Mucosa of gallbladder (tissue), 1 donor: ENCODE results near the gene SLC25A51. TPM values are rescaled to one million over a fixed set of nuclear protein-coding genes. Genes with fewer than 3 reads are reported as not detected.
"Not testable (repeated sequence)": the region's sequence is repeated elsewhere in the genome, so short reads cannot be mapped to it uniquely, and the experiment has no call there.

Source experiments
- DNase-seq: peaks from one replicate; pipeline ENCODE4 v3.0.0-alpha.2; 2020; ENCODE audit warnings: low spot score
- total RNA-seq: library from RNA; stranded (reverse); gene quantifications from one replicate; pipeline ENCODE4 v1.2.1, GENCODE V29; 2021
- donor health status: DM: no; HTN: no; CAD: no.

Gene SLC25A51
- total RNA-seq, 1 donor from 2014 or later = 29.0 TPM

DNA sequence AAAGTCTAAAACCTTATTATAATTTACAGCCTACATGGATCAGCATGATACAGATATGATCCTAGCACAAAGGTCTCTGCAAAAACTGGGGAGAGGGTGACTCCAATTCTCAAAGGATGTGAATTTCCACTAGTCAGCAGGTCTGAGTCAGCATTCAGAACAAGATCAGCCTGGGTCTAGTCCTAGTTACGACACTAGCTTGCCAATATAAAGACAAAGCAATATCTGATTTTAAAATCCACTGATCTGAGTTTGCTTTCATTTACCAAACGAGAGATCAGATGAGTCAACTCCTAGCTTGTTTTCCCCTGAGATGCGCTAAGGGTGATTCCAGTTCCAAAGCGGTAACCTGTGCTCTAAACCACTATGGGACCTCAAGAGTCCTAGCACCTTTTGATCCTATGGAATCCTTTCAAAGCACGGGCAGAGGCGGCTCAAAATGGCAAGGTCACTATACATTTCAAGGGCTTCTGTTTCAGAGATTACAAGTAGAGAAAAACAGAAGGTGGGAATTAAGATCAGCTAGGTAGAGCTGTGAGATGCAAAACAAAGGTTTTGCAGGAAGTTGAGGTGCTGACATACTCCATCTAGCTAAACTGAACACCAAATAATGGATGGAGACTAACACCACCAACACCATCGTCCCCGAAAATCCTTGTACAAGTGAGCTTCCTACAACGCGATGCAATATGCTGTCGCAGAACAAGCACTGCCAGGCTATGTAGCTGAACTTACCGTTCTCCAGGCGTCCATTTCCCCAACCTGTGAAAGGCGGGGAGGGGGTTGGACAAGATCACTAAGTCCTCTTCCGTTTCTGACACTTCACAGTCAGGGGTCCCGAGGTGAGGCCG, 906 bp downstream of the SLC25A51 start:
- DNase-seq = no peak

DNA sequence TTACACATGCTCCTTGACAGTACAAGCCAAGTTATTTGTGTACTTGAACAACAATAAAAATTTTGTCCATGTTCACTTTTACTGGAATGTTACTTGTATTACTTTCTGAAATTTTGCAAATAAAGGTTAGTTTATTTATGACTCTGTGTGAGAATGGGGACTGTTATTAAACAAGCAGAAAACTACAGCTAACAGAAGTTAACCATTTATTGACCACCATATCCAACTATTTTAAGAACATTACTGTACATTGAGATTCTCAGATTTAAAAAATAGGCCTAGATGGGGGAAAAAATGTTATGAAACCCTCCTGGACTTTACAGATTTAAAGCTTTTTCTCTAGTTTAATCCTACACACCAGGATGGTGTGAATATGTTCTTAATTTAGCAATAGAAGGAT, 1.8 kb downstream of the SLC25A51 start:
- no peak for DNase-seq

DNA sequence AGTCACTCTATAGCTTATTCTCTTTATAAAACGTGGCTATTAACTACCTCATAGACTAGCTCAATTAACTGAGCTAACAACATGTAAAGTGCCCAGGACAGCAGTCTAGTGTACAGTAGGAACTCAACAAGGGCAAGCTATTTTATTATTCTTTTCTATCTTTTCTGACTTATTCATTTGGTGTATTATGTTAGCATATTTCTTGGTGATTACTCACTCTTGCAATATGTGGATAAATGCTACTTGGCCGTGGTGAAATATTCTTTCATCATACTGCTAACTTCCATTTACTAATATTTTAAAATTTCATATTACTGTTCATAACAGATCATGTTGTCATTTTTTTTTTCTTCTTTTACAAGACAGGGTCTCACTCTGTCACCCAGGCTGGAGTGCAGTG, 4.9 kb downstream of the SLC25A51 start:
- DNase-seq = no peak

GRCh38 chr9:37897665-37898064, 6.3 kb downstream of the SLC25A51 start:
- DNase-seq = no peak

DNA sequence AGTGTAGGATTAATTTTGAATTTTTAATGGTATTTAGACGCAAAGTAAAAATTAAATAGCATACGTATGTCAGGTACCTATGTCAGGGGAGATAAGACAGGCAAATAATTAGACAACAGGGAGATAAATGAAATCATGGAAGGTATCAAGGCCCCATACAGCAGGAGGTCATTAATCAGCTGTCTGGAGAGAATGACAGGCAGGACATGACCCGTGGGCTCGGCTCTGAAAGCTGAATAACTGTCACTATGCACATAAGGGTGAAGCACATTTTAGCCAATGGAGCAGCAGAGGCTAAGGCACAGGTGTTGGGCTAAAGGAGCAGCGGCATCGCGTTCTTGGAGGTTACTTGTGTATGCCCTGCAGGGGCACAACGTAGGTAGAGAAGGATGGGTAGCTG, 11.9 kb downstream of the SLC25A51 start:
- DNase-seq = no peak

DNA sequence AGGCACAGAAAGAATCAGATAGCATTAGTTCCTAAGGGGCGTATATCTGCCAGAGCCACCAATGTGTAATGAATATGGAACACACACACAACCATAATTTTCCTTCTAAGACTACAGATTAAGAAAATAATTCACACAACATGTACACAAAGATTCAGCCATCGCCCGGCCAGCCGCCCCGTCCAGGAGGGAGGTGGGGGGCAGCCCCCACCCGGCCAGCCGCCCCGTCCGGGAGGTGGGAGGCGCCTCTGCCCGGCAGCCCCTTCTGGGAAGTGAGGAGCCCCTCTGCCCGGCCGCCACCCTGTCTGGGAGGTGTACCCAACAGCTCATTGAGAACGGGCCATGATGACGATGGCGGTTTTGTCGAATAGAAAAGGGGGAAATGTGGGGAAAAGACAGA, 12.9 kb downstream of the SLC25A51 start:
- DNase-seq = not testable (repeated sequence)

GRCh38 chr9:37889536-37889935, 14.4 kb downstream of the SLC25A51 start:
- no peak for DNase-seq

- DNase-seq = not testable (repeated sequence)
These were observed 15.8 kb downstream of the SLC25A51 start for GRCh38 chr9:37887977-37888583.

DNA sequence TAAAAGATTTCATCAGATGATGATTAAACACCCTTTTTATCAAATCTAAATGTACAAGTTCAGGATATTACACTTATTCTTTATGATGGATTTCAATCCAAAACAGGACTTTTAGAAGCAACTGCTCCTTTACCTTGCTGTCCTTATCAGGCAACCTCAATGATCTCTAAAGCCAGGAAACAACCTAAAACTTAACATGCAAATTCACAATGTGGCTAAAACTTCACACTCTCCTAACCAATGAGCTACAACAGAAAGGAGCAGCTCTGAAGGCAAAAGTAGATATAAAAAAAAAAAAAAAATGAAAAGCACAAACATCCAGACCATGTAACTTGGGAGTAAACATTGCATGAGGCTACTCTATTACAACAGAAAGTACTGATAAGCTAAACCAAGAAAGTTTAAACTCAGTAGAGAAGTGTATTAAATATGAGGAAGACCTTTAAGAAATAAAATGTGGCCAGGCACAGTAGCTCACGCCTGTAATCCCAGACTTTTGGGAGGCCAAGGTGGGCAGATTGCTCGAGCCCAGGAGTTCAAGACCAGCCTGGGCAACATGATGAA, 22.9 kb downstream of the SLC25A51 start:
- no peak for DNase-seq

DNA sequence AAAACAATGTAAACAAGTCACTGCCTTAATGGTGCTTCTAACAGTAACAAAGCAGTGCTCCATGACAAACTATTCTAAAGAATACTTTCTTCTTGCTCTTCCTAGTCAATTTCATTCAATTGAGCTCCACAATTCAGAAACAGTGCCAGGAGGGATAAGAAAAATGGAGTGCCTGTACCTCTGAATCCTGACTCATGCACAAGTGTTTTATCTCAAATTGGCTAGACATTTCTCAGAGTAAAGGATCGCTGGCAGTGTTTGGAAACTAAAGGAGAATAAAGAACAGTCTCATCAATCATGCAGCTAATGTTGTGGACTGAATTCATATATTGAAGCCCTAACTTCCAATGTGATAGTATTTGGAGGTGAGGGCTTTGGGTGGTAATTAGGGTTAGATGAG, 27.6 kb downstream of the SLC25A51 start:
- DNase-seq = no peak

- no peak for DNase-seq
These were observed 30.0 kb downstream of the SLC25A51 start for GRCh38 chr9:37873955-37874354.

DNA sequence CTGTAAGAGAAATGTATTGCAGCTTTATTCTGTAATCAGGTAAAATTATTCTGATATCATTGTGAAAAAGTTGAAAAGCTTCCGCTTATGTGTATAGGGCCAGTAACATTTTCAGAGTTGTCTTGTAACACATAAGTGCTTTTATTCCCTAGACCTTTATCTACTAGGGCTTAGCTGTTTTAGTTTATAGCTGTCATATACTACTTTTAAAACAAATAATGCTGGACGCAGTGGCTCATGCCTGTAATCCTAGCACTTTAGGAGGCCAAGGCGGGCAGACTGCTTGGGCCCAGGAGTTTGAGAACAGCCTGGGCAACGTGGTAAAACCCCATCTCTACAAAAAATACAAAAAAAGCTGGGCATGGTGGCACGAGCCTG, 33.1 kb downstream of the SLC25A51 start:
- no peak for DNase-seq

GRCh38 chr9:37870081-37870798, 33.7 kb downstream of the SLC25A51 start:
- no peak for DNase-seq

GRCh38 chr9:37862530-37862929, 41.4 kb downstream of the SLC25A51 start:
- DNase-seq = no peak

- no peak for DNase-seq
These were observed 44.9 kb downstream of the SLC25A51 start for GRCh38 chr9:37859043-37859442.

DNA sequence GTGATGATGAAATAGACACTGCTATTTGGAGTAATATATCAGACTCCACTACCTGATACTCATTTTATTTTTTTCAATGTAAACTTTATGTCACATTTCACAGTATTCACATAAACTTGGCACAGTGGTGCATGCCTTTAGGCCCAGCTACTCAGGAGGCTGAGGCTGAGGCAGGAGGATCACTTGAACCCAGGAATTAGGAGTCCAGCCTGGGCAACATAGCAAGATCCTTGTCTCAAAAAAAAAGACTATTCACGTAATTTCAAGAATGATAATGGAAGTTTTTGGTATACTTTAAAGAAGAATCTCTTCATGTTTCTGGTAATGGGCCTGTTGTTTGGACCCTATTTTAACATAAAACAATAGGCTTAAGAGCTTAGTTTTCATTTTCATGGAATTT, 47.4 kb downstream of the SLC25A51 start:
- no peak for DNase-seq

- no peak for DNase-seq
These were observed 51.7 kb downstream of the SLC25A51 start for GRCh38 chr9:37852222-37852621.

DNA sequence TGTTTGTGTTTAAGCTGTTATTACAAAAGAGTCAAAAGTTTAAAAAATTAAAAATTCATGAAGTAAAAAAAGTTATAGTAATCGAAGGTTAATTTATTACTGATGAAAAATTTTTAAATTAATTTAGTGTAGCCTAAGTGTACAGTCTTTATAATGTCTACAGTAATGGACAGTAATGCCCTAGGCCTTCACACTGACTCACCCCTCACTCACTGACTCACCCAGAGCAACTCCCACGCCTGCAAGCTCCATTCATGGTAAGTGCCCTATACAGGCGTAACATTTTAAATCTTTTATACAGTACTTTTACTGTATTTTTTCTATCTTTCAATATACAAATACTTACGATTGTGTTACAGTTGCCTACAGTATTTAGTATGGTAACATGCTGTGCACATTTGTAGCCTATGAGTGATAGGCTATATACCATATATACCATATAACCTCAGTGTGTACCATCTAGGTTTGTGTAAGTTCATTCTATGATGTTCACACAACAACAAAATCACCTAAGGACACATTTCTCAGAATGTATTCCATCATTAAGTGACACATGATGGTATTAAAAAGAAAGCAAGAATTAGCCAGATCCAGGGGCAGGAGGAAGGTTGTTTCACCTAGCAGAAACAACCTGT, 63.2 kb downstream of the SLC25A51 start:
- DNase-seq = no peak

DNA sequence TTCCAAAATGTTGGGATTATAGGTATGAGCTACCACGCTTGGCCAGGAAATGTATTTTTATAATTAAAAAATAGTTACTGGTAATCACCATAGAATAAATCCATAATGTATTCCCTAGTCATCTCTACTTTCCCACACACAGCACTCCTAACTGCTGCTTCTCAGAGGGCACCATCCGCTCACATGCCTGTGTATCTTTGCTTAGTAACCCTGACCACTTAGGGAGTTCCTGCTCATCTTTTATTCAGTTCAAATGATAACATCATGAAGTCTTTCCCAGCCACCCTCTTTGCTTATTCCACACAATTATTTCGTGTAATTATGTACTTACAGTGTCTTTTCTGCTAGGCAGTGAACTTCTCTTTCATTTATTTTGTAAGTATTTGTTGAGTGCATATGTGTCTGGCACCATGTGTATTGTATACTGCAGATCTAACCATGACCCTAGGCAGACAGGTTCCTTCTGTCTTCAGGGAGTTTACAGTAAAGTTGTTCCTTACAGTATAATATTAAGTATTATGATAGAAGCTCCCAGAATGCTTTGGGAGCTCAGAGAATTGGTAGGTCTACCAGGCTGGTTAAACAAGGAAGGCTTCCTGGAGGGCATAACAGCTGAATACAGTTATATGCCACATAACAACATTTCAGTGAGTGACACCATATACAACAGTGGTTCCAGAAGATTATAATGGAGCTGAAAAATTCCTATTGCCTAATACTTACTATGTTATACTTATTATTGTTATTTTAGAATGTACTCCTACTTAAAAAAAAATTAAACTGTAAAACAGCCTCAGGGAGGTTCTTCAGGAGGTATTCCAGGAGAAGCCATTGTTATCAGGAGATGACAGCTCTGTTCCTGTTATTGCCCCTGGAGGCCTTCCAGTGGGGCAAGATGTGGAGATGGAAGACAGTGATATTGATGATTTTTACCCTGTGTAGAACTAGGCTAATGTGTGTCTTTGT, 64.1 kb downstream of the SLC25A51 start:
- DNase-seq = no peak
